T follicular helper cell (primary cell): ENCODE measurements around the gene AMPD3.

Experiments
- DNase-seq: peaks from one replicate; pipeline ENCODE4 v3.0.0-alpha.2; 2020; ENCODE audit warnings: low read depth

The AMPD3 gene

DNA sequence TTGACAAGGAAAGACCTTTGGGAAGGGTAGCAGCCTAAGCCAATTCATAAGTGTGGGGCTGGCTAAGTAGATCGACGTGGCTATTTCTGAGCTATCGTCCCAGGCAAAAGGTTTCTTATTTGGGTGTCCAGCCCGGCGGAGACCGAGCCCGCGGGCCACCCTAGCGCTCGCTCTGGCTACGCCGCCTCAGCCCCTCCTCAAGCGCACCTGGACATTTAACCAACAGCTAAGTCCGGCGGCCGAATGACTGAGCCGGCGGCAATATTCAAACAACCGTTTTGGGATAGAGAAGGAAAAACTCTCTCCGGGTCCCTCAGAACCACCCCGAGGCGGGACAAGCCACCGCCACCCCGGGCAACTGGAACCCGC lies 85.5 kb downstream of the AMPD3 start:
- DNase-seq = no peak

GRCh38 chr11:10540915-10541560 lies 86.0 kb downstream of the AMPD3 start, which contains the start of gene RNF141:
Gene RNF141 (minus strand): TSS chr11:10541187. CDS start chr11:10534158, 7,029 bp downstream.
- DNase-seq = peak; percentile 88

GRCh38 chr11:10541561-10541930 lies 86.5 kb downstream of the AMPD3 start:
- DNase-seq = no peak

GRCh38 chr11:10542776-10543175 lies 87.7 kb downstream of the AMPD3 start:
- no peak for DNase-seq

DNA sequence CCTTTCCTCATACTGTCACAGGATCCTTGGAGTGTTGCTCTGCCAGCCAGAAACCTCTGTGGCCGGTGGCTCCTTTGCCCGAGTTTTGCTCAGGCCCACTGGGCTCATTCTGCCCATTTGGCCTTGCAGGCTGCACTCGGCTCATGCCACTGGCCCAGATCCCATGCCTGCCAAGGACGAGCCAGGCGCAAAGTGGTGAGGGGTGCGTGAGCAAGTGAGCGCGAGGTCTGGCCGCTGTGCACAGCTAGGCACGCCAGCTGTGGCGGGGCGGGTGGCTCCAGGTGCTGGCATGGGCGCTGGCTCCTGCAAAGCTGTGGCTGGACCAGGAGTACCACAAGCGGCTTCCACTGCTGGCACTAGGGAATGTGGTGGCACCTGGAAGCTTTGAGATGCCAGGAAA lies 88.7 kb downstream of the AMPD3 start:
- DNase-seq = no peak

DNA sequence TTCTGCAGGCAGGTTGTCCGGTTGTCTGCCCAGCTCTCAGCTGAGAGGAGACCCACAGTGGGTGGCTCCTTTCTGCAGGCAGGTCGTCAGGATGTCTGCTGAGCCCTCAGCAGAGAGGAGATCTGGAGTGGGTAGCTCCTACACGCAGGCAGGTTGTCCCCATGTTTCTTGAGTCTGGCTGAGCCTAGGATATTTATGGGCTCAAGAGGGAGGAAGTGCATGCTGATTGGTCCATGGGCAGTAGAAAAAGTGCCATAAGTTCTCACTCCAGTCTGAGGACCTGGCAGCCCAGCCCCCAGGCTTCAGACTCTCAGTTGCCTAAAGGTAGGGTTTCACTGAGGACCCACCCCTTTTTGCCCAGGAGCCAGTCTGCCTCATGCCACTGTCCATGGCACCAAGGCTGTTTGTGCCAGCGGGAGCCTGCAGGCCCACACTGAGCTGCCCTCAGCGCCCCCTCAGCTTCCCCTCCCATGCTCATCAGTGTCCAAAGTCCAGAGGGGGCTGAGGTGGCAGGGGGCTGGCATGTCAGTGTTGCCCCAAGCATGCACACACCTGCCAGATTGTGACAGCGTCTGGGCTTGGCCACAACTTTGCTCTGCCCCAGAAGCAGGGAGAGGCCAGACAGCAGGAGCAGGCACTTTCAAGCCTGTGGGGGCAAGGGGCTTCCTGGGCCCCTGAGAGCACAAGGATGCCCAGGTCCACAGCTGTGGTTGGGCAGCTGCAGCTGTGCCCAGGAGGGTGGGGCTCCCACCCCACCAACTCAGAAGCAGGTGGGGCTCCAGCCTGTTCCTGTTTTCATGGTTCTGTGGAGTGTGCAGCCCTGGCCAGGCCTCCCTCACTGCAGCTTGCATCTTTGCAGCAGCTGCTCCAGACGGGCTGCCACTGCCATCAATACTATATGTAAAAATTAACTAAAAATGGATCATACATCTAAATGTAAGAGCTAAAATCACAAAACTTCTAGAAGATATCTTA lies 89.7 kb downstream of the AMPD3 start:
- DNase-seq = no peak

GRCh38 chr11:10550503-10551289 lies 95.6 kb downstream of the AMPD3 start:
- DNase-seq = no peak

DNA sequence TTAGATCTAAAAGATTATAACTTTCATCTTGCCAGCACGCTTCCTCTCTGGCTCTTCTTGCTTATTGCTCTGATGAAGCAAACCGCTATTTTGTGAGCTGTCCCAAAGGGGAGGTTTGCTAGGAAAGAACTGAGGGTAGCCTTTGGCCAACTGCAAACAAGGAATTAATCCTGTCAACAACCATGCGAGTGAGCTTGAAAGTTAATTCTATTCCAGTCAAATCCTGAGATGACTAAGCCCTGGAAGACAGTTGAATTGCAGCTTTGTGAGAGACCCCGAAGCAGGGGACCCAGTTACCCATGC lies 96.2 kb downstream of the AMPD3 start:
- DNase-seq = no peak

DNA sequence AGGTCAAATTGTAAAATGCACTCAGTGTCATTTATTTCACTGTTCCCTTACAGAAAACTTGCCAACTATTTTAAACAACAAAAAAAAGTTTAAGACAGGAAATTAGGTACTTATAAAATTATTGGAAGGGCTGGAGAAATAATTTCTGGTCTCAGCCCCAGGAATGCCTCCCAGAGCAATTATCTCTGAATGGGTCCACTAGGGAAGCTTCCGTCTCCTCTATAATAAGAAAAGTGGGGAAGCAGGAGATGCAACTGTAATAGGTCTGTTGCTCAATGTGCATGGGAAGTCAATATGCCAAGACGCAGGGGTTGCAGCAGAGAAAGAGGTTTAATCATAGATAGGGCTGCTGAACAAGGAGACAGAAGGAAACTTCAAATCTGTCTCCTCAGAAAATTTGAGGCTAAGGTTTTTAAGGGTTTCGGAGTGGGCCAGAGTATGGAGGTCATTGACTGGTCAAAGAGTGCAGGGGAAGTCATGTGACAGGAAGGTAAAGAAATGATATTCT lies 96.8 kb downstream of the AMPD3 start:
- no peak for DNase-seq

DNA sequence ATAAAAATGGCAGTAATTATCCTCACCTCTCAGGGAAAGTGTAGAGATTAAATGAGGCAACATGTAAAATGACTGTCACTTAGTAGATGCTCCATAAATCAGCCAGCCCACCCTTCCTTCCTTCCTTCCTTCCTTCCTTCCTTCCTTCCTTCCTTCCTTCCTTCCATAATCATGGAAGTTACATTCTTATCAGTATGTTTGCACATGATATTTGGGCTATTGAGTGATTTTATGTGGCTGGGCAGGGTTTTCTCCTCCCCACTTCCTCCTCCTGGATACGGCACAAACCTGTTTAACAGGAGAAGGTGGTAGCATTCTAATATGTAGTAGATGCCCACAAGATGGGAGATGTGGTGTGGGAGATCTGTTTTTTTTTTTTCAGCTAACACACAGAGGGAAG lies 101.5 kb downstream of the AMPD3 start:
- DNase-seq = no peak
